Fibroblast of lung (primary cell): ENCODE measurements around the gene BLOC1S4. TPM values are rescaled to one million over a fixed set of nuclear protein-coding genes. Genes with fewer than 3 reads are reported as not detected.
A peak's percentile ranks its signal among the peaks of the same experiment; 100 is the strongest.

Experiments
- DNase-seq, 2 donors: peaks; one replicate each; pipeline versions ENCODE4 v3.0.0 to v3.0.0-alpha.2; 2010; ENCODE audit warnings: low read depth in 2 of 2
- H2AFZ ChIP-seq: 2 replicates; pipeline ENCODE4 v1.5.1; 2012; ENCODE audit warnings: low read length, control low read depth, inconsistent platforms
- H3K27ac ChIP-seq: 2 replicates; pipeline ENCODE4 v1.5.1; 2011; ENCODE audit warnings: low read length, control low read depth; ENCODE audit not compliant: insufficient read depth
- H3K27me3 ChIP-seq: 2 replicates; pipeline ENCODE4 v1.5.1; 2011; ENCODE audit warnings: mild to moderate bottlenecking, low read length; ENCODE audit not compliant: control insufficient read depth, insufficient read depth
- H3K36me3 ChIP-seq: 2 replicates; pipeline ENCODE4 v1.5.1; 2011; ENCODE audit warnings: low read length; ENCODE audit not compliant: control insufficient read depth, insufficient read depth
- H3K4me1 ChIP-seq: 2 replicates; pipeline ENCODE4 v1.5.1; 2011; ENCODE audit warnings: low read length; ENCODE audit not compliant: control insufficient read depth, insufficient read depth; ENCODE audit errors: extremely low read depth
- H3K4me2 ChIP-seq: 2 replicates; pipeline ENCODE4 v1.5.1; 2011; ENCODE audit warnings: low read length, control low read depth; ENCODE audit not compliant: insufficient read depth; ENCODE audit errors: extremely low read depth
- H3K4me3 ChIP-seq, 4 experiments: fragments of 200-600 bp in 1 of 4; sonication (generic) in 1 of 4; replicated peaks in 1 of 4; 2 replicates each; pipeline ENCODE4 v1.5.1; 2011 to 2016; ENCODE audit warnings: low read length in 4 of 4, low read depth in 3 of 4, mild to moderate bottlenecking in 3 of 4, control low read depth in 2 of 4, inconsistent platforms in 1 of 4, mixed read lengths in 1 of 4; ENCODE audit not compliant: insufficient read depth in 1 of 4; ENCODE audit errors: control extremely low read depth in 1 of 4
- H3K79me2 ChIP-seq: 2 replicates; pipeline ENCODE4 v1.5.1; 2012; ENCODE audit warnings: mild to moderate bottlenecking, low read length, inconsistent platforms; ENCODE audit not compliant: control insufficient read depth, insufficient read depth
- H3K9ac ChIP-seq: 2 replicates; pipeline ENCODE4 v1.5.1; 2011; ENCODE audit warnings: mild to moderate bottlenecking, low read length, control low read depth; ENCODE audit not compliant: insufficient read depth
- H3K9me3 ChIP-seq: 2 replicates; pipeline ENCODE4 v1.5.1; 2012; ENCODE audit warnings: low read depth, low read length; ENCODE audit not compliant: control insufficient read depth, insufficient read depth
- H4K20me1 ChIP-seq: 2 replicates; pipeline ENCODE4 v1.5.1; 2011; ENCODE audit warnings: low read length; ENCODE audit not compliant: control insufficient read depth, insufficient read depth; ENCODE audit errors: extremely low read depth
- CTCF ChIP-seq, 2 donors: IDR thresholded peaks in 1 of 2; conservative IDR thresholded peaks in 1 of 2; 1 replicate in 1 of 2; 2 replicates in 1 of 2; pipeline ENCODE4 v1.5.1; 2011 to 2012; ENCODE audit warnings: low read length in 2 of 2, control low read depth in 1 of 2, inconsistent platforms in 1 of 2, low read depth in 1 of 2, mild to moderate bottlenecking in 1 of 2
- EZH2 ChIP-seq: IDR thresholded peaks from 2 replicates; pipeline ENCODE4 v1.5.1; 2012; ENCODE audit warnings: low read length, control low read depth, mild to moderate bottlenecking; ENCODE audit errors: missing control alignments
- polyA plus RNA-seq, 2 donors: library from polyadenylated mRNA; depleted of rRNA in 1 of 2; stranded (reverse) in 1 of 2; unstranded in 1 of 2; fragments of >200 nt; gene quantifications; 2 replicates each; pipeline ENCODE4 v1.2.1, GENCODE V29; 2011 to 2012; ENCODE audit warnings: missing spikeins in 1 of 2
- total RNA-seq: library from RNA; depleted of rRNA; stranded (reverse); fragments of >200 nt; gene quantifications from 2 replicates; pipeline ENCODE4 v1.2.1, GENCODE V29; 2014

The BLOC1S4 gene
- total and polyA plus RNA-seq, 2 donors (not counting 1 experiment from before 2014, with no cell fraction given), result 12.2 to 13.5 TPM

GRCh38 chr4:6706173-6706572 is 9.8 kb upstream of the BLOC1S4 start:
- Histone ChIP-seq H3K9ac (no peak overlapping the region), H2AFZ (no peak overlapping the region), H3K27me3 (no peaks in the 10 kb centered on the region), H3K4me3 (no peak overlapping the region), H4K20me1 (no peaks in the 10 kb centered on the region), H3K27ac (no peak overlapping the region), H3K4me2 (no peak overlapping the region), H3K36me3 (no peaks in the 10 kb centered on the region), H3K9me3 (no peaks in the 10 kb centered on the region), H3K79me2 (peaks cover 49% of the 10 kb centered on the region), H3K4me1 (peaks cover 3% of the 10 kb centered on the region)
- no peak for DNase-seq
- TF ChIP-seq CTCF (conservative IDR thresholded peaks at IDR 0.05 in 1 of 2, IDR thresholded peaks at IDR 0.05 in 1 of 2; ENCODE audit: low read depth in 1 of 2, low read length in 2 of 2) (no peak), EZH2 (no peak)

- Histone ChIP-seq H3K27me3 (no peaks in the 10 kb centered on the region), H3K4me1 (peaks cover 3% of the 10 kb centered on the region), H4K20me1 (no peaks in the 10 kb centered on the region), H3K4me2 (peak within 1 kb of the TSS; percentile 75), H3K9ac (peak within 1 kb of the TSS; percentile 64), H3K9me3 (no peaks in the 10 kb centered on the region), H3K79me2 (peaks cover 44% of the 10 kb centered on the region), H3K27ac (peak within 1 kb of the TSS; percentile 76), H3K36me3 (no peaks in the 10 kb centered on the region), H3K4me3 (peak within 1 kb of the TSS; percentile 79 to 96 (median 86)), H2AFZ (peak within 1 kb of the TSS; percentile 94)
- peak; percentile 98 to 99 for DNase-seq
- TF ChIP-seq EZH2, result no peak
- TF ChIP-seq CTCF (conservative IDR thresholded peaks at IDR 0.05 in 1 of 2, IDR thresholded peaks at IDR 0.05 in 1 of 2; ENCODE audit: low read depth in 1 of 2, low read length in 2 of 2), result peak in 1 of 2 donors; percentile 7
Measured at GRCh38 chr4:6709230-6710114, 6.5 kb upstream of the BLOC1S4 start, which contains the start of gene MRFAP1L1. MRFAP1L1 (minus strand) TSS chr4:6709865; CDS start chr4:6709629, 236 bp downstream.

GRCh38 chr4:6710282-6710681 is 5.7 kb upstream of the BLOC1S4 start:
- Histone ChIP-seq H3K79me2 (peaks cover 39% of the 10 kb centered on the region), H3K27me3 (no peaks in the 10 kb centered on the region), H3K27ac (peak overlapping the region; percentile 76), H2AFZ (peak overlapping the region; percentile 94), H3K36me3 (no peaks in the 10 kb centered on the region), H3K4me3 (peak overlapping the region; percentile 79 to 96 (median 86)), H3K4me2 (peak overlapping the region; percentile 74), H3K4me1 (peaks cover 3% of the 10 kb centered on the region), H3K9ac (no peak overlapping the region), H3K9me3 (no peaks in the 10 kb centered on the region), H4K20me1 (no peaks in the 10 kb centered on the region)
- DNase-seq, result no peak
- TF ChIP-seq CTCF (conservative IDR thresholded peaks at IDR 0.05 in 1 of 2, IDR thresholded peaks at IDR 0.05 in 1 of 2; ENCODE audit: low read depth in 1 of 2, low read length in 2 of 2) (no peak), EZH2 (no peak)
